LNCAP (cell line): ENCODE data around the gene KLF15.

Experiments used
- TF ChIP-seq, protein P1 (sequence below): fragments of 450-650 bp; IDR thresholded peaks from 2 replicates; pipeline ENCODE4 v1.5.1; 2017; ENCODE audit warnings: mild to moderate bottlenecking

KLF15 gene

DNA sequence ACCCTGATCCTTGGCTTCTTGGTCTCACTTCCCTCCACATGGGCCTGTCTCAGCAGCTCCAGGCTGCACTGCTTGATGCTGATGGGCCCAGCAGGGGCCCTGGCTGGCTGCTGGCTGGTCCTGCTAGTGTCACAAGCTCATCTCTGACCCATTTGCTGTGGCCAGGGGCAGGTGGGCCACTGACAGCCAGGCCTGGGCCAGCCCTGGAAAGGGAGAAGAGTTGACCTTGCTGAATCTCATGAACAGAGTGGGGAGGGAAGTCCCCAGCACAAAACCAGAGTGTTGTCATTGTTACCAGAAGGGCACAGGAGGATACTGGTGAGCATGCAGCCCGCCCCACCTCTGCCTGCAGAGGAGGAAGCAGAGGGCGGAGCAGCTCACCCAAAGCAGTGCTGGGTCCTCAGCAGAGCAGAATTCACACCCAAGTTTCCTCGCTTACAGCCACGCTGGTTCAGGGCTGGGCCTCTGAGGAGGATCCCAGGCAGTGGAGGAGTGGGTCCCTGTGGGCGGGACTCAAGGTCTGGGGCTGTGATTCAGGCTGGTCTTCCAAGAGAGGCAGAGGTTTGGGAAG is 7.6 kb upstream of the KLF15 start:
- TF ChIP-seq, protein P1, sequence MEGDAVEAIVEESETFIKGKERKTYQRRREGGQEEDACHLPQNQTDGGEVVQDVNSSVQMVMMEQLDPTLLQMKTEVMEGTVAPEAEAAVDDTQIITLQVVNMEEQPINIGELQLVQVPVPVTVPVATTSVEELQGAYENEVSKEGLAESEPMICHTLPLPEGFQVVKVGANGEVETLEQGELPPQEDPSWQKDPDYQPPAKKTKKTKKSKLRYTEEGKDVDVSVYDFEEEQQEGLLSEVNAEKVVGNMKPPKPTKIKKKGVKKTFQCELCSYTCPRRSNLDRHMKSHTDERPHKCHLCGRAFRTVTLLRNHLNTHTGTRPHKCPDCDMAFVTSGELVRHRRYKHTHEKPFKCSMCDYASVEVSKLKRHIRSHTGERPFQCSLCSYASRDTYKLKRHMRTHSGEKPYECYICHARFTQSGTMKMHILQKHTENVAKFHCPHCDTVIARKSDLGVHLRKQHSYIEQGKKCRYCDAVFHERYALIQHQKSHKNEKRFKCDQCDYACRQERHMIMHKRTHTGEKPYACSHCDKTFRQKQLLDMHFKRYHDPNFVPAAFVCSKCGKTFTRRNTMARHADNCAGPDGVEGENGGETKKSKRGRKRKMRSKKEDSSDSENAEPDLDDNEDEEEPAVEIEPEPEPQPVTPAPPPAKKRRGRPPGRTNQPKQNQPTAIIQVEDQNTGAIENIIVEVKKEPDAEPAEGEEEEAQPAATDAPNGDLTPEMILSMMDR = no peak

DNA sequence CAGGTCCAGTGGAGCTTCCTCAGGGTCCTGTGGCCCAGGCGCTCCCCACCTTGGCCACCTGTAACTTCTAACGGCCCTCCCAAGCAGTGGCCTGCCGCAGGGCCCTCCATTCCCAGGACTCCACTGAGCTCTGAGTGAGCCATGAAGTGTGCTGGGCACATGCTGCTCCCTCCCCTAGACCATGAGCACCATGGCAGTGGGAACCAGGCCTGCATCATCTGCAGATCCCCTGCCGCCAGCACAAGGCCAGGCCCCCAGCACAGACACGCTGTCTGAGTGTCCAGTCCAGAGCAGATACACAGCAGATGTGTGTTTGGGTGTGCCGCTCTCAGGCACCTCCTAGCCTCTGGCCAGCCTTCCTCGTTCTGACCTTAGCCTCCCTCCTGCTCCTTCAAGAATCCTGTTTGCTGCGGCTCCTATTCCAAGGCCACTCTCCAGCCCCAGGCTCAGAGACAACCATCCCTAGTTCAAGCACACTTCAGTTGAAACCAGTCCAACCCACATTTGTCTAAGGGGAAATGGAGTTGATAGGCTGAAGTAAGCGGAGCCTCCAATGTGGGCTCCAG is 7.0 kb upstream of the KLF15 start:
- TF ChIP-seq, protein P1 = no peak

DNA sequence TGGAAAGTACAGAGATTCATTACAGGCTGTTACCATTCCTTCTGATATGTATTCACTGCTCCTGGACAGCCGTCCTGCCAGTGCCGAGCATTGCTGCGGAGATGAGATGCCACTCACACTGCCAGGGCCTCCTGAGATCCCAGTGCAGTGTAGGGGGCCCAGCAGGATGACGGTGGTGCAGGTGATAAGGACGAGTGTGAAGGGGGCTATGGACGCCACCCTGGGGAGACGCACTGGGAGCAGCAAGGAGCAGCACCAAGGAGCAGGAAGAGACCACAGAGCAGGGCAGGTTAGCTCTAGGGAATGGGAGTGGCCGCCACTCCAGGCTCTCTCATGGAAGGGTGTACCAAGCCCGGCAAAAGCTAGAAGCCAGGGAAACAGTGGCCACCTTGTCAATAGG is 4.0 kb upstream of the KLF15 start:
- TF ChIP-seq, protein P1 = no peak

DNA sequence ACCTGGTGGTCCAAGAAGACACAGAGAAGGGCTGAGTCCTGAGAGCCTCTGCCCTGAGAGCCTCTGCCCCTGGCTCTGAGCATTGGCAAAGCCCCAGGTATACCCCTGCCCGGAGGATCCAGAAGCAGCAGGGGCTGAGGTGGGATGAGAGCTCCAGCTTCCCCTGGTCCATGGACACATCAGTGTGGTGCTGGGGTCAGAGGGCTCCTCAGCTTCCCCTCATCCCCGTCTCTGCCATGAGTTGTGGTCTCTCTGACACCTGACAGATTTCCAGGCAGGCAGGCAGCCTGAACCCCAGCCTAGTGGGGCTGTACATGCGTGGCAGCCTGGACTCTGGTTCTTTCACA is 3.5 kb upstream of the KLF15 start:
- TF ChIP-seq, protein P1 = no peak

DNA sequence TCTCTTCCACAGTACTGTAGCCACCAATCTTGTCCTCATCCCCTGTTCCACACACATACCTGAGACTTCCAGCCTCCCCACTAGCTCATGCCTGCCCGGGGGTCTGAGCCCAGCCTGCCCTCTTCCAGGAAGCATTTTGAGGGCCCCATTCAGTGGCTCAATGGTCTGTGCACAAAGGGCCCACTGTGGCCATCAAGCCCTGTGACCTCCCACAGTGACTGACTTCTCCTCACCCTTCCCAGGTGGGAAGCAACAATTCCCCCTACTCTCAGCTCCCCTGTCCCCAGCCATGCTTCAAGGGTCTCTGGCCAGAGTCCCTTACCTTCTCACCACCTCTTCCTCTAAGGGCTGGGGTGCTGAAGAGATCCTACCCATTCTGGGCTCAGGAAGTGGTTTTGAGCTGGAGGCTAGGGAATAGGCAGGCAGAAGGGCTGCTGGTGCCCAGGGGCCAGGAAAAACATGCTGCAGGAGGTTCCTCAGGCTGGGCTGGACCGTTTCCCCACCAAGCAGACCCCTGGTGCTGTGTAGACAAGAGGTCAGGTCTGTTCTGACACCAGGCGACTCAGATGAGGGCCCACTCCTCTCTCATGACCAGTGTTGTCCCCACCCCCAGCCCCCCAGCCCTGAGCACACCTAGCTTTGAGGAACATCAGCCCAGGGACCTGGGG is 3.0 kb upstream of the KLF15 start:
- TF ChIP-seq, protein P1 = no peak

DNA sequence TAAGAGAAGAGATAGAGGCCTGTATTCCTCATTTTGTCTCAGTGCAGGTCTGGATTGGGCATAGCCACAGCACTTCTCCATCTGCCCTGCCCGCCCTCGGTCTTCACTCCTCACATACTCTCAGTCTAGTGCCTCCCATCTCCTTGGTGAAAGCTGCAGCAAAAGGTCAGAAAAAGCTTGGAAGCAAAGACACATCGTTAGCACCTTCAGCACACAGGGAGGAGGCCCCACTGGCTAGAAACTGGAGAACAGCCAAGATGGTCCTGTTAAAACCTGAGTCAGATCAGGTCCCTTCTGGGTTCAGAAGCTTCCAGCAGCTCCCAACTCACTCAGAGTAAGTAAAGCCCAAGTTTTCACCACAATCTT is 1.6 kb upstream of the KLF15 start:
- TF ChIP-seq, protein P1 = no peak

DNA sequence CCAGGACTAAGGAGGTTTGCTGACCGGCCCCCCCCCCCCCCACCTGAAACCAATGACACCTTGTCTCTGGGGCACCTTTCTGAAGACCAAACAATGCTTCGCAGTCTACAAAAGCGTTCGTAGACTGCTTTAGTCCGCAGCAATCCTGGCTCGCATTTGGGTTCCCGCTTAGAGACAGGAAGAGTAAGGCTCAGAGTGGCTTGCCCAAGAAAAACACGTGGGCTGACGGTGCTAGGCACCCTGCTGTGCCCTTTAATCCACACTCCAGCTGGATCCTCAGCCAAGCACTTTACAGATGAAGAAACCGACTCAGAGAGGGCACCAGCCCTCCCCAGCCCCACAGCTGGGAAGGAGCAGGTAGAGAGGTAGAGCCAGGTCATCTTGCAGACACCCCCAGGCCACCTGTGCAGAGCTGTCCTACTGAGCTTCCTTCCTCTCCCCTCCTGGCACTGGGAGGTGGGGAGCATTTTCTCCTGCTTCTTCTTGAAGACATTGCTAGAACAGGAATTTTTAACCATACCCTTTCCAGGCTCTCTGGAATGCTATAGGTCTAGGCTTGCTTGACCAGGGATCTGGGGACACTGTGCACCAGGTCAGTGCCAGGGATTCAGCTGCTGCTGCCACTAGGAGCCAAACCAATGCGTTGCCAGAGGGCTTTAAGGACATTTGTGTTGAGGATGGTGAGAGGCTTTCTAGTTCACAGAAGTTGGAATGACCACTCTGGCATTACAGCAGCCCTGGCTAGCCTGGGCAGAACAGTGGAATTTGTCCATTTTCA is 1.0 kb upstream of the KLF15 start:
- TF ChIP-seq, protein P1 = no peak
